ENCODE data around the gene YPEL1. TPM values are rescaled to one million over a fixed set of nuclear protein-coding genes. Genes with fewer than 3 reads are reported as not detected.
"Not testable (repeated sequence)": the region's sequence is repeated elsewhere in the genome, so short reads cannot be mapped to it uniquely, and the experiment has no call there.

Gene YPEL1
- total RNA-seq, 1 donor from 2014 or later = 104 TPM

DNA sequence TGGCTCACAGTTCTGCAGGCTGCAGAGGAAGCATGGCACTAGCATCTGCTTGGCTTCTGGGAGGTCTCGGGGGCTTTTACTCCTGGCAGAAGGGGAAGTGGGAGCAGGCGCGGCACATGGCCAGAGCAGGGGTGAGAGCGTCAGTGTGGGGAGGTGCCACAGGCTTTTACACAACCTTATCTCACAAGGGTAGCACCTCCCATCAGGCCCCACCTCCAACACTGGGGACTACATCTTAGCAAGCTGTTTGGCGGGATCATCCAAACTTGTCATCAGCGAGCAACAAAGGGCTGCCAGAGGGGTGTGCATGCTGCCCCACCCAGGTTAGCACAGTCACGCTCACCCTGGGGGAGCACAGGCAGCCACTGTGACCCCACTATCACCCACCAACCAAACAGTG is 18.9 kb upstream of the YPEL1 start:
- DNase-seq (ENCODE audit: low spot score in 2 of 2) = no peak
- no peak for FAIRE-seq

DNA sequence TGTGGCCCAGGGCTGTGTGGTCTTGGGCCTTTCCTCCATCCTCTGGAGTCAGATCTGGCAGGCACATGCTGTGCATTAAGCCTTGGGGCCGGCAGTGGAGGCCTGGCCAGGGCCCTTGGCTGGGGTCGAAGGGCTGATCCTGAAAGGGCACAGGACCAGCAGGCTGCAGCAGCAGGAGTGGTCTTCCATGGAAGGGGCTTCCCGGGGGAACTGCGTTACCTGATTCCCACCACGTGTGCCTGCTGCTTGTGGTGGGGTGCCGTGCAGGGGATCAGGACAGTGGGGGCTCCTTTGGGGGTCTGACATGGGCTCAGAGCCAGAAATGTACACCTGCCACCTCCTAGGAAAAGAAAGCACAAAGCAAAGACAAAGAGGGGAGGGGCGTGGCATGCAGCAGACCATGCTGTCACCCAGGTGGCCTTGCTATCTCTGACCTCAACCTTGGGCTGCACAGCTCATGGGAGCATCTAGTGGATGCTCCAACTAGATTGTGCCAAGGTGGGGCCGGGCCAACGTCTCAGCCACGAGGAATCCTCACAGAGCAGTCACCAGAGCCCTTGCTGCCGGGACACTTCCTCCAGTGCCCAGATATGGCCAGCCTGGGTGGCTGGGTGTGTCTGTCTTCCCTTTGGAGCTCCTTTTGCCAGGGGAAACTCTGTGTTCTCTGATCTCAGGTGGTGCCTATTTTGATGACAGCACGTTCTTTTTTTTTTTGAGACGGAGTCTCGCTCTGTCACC is 17.9 kb upstream of the YPEL1 start:
- DNase-seq (ENCODE audit: low spot score in 2 of 2) (no peak), FAIRE-seq (no peak)

DNA sequence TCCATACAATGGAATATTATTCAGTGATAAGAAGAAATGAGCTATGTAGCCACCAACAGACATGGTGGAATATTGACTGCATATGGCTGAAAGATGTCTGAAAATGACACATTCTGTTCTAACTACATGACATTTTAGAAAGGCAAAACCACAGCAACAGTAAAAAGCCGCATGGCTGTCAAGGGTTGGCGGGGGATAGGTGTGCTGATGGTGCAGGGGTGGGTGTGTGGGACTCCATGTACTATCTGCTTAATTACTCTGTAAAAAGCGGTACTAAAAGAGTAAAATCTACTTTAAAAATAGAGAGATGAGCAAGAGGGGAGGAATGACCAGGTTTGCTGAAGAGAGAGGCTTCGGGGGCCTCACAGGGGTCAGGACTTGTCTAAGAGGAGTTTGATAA is 16.7 kb upstream of the YPEL1 start:
- DNase-seq (ENCODE audit: low spot score in 2 of 2) (no peak), FAIRE-seq (no peak)

DNA sequence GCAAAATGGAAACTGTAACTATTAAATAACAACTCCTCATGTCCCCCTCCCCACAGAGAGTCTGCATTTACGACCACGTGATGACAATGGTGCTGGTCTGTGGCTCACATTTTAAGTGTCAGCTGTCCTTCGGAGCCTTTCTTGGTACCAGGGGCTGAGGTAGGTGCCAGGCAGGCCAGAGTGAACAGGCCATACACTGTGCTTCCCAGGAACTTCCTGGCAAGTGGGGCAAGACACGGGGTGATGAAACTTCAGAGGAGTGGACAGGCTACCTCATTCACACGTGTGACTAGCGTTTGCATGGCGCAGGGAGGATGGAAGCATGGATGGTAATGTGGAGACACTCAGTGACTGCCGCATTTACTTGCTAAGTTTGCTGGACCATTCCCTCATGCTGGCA is 10.4 kb upstream of the YPEL1 start:
- no peak for FAIRE-seq
- no peak for DNase-seq (ENCODE audit: low spot score in 2 of 2)

DNA sequence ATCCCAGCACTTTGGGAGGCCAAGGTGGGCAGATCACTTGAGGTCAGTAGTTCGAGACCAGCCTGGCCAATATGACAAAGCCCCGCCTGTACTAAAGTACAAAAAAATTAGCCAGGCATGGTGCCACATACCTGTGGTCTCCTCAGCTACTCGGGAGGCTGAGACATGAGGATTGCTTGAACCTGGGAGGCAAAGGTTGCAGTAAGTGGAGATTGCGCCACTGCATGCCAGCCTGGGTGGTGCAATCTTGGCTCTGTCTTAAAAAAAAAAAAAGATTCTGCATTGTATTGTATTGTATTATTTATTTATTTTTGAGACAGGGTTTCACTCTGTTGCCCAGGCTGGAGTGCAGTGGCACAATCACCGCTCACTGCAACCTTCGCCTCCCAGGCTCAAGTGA is 9.3 kb upstream of the YPEL1 start:
- not testable (repeated sequence) for DNase-seq (ENCODE audit: low spot score in 2 of 2); FAIRE-seq

DNA sequence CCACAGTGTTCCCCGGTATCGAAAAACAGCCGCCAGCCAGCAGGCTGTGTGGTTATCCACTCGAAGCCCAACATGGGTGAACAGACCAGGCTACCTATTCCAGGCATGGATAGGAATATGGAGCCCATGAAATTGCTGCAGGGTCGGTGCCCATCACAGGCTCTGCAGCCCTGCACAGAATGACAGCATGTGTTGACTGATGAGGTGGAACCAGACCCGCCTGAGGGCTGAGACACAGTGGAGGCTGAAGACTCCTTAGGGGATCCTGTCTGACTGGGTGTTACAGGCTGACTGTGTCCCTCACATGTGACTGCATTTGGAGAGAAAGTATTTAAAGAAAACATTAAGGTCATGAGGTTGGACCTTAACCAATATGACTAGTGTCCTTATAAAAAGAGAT is 6.2 kb upstream of the YPEL1 start:
- no peak for DNase-seq (ENCODE audit: low spot score in 2 of 2)

DNA sequence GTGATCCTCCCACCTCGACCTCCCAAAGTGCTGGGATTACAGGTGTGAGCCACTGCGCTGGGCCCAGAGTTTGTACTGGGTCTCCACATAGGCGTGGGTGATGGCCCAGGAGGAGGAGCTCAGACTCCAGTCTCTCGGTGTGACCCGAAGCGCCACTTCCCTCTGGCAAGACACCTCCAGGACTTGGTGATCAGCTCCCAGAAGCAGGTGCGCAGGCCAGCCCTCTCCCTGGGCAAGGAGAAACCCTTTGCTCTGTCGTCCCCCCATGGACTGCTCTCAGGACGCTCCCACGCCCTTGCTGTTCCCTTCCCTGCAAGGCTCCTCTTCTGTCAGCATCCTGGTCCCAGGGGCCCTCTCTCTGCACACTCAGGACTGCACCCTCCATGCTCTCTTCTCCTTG is 5.5 kb upstream of the YPEL1 start:
- DNase-seq (ENCODE audit: low spot score in 2 of 2) (no peak), FAIRE-seq (no peak)

More for the DNA sequence above, 6.2 kb upstream of the YPEL1 start:
- no peak for FAIRE-seq

DNA sequence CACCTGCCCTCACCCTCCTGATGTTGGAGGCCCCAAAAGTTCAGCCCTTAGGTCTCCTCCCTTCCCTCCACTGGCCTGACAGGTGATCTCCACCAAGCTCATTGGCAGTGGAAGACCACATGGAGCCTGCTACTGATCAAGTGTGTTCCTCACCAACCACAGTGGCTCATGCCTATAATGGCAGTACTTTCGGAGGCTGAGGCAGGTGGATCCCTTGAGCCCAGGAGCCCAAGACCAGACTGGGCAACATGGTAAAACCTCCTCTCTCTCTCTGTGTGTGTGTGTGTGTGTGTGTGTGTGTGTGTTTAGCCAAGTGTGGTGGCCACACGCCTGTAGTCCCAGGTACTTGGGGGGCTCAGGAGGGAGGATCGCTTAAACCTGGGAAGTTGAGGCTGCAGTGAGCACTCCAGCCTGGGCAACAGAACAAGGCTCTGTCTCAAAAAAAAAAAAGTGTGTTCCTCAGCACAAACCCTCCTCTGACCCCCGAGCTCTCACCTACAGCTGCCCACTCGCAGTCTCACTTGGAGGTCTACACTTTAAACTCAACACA is 4.3 kb upstream of the YPEL1 start:
- no peak for DNase-seq (ENCODE audit: low spot score in 2 of 2)
- FAIRE-seq = no peak

DNA sequence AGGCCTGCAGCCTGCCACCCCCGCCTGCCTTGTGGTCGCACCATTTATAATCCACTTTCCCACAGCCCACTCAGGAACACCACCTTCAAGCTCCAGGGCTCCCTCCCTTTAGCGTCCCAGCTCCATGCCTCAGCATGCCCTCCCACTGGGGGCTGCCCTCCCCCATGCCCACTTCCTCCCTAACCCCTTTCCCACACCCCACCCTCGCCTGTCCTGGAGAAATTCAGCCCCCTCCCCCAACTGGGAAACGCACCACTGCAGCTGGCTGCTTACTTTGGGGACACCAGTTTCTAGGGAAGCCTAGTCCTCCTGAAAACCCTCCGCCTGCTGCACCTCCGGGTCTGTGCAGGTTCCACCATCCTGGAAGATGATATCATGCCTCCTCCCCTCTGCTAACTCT is 3.4 kb upstream of the YPEL1 start:
- DNase-seq (ENCODE audit: low spot score in 2 of 2) (no peak), FAIRE-seq (no peak)

DNA sequence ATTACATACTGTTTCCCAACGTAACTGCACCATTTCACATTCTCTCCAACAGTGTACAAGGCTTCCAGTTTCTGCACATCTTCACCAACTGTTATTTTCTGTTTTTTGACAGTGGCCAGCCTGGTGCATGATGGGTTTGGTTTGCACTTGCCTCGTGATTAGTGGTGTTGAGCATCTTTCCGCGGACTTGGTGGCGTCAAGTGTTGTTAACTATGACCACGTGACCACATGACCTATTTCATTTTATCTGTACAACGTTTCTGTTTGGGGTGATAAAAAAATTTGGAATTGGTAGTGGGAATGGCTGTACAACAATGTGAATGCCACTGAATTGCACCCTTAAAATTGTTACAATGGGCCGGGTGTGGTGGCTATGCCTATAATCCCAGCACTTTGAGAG is 2.5 kb upstream of the YPEL1 start:
- DNase-seq (ENCODE audit: low spot score in 2 of 2) (no peak), FAIRE-seq (no peak)

DNA sequence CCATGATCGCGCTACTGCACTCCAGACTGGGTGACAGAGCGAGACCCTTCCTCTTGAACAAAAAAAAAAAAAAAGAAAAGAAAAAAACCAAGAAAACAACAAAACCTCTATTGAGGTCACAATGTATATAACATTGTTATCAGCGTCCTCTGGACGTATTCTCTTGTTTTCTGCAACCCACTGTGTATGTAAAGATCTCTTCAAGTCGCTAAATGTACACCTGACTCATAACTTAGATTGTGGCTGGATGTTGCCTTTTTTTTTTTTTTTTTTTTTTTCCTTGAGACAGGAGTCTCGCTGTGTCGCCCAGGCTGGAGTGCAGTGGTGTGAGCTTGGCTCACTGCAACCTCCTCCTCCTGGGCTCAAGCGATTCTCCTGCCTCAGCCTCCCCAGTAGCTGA is 1.4 kb upstream of the YPEL1 start:
- no peak for FAIRE-seq
- no peak for DNase-seq (ENCODE audit: low spot score in 2 of 2)

DNA sequence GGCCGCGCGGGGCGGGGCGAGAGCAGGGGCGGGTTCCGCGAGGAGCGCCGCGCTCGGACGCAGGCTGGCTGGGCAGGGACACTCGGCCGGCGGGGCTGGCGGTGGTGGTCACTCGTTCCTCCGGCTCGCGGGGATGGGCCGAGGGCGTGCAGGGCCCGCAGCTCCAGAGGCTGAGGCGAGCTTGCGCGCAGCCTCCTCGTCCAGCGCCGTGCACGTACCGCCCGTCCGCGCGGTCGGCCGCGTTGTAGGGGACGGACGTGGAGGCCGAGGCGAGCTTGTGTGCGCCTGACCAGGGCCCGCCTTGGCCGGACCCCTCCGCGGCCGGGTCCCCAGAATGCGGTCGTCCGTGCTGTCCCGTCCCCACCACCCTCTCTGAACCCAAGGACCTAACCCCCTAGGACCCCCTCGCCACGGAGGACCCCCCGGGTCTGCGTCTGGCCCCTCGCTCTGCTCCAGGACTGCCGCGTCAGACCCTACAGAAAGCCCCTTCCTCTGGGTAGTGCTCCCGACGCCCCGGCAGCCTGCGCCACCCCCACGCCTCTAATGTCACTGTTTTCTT is 569 bp upstream of the YPEL1 start:
- DNase-seq (ENCODE audit: low spot score in 2 of 2) (no peak), FAIRE-seq (no peak)

DNA sequence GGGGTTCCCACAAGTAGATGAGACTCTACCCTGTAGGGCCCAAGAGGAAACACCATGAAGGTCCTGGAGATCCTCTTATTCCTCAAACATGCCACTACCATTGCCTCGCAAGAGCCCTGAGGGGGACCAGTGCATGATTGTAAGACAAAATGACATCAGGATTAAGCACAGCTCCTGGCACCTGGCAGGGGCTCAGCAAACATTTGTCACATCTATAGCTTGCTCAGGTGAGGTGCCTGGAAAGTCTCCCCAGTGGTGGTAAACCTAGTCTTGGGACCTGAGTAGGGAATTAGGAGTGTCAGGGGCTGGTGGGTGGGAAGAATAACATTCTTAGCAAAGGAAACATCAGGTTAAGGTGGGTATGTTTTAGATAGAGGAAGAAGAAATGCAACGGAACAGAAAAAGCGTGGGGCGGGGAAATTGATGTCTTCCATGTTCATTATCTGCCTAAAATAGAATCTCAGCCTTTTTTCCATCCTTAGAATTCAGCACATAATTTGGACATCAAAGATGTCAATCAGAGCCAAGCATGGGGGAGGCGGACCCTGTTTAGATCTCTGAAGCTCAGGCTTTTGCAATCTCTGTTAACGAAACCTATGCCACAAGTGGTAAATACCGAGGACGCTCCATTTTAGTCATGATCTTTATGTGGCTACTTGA is 924 bp downstream of the YPEL1 start:
- no peak for DNase-seq (ENCODE audit: low spot score in 2 of 2)

DNA sequence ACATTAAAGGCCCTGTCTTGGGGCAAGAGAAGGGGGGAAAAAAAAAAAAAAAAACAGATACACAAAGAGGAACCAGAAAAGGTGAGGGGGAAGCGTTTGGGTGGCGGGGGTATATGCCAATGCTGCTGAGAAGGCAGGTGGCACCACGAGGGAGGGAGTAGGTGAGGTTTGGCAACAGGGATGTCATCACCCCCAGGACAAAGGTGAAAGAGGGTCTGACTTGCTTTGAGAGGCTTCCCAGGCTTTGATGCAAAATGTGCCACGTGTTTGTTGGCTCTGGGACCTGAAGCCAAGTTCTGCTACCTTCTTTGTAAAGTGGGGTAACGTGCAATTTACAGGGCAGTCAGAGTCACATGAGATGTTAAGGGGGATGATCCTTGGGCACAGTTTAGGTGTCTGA is 4.1 kb downstream of the YPEL1 start:
- FAIRE-seq = no peak

More for the DNA sequence above, 924 bp downstream of the YPEL1 start:
- no peak for FAIRE-seq

DNA sequence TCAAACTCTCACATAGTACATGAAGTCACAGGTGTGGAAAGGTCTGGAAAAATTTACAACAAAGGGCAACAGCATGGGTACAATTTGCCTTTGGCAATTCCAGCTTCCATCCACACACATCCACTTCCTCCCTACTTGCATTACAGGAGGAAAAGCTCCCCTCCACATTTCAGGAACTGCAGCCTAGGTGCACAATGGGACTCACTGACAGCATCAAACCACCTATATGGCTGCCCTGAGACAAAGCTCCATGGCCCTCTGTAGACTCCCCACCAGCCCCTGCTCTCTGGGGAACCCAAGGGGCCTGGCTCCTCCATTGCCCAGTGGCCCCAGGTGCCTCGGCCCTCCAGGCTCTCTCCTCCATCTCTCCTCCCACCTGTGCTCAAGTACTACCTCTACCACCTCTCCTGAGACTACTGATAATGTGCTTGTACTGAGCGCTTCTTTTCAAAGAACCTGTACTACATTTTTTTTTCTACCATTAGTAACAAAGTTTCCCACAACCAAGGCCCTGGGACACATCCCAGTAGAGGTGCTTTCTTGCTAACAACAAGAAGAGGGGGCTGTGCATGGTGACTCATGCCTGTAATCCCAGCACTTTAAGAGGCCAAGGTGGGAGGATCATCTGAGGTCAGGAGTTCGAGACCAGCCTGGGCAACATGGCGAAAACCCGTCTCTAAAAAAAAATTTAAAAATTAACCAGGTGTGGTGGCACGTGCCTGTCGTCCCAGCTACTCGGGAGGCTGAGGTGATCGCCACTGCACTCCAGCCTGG is 4.9 kb downstream of the YPEL1 start:
- no peak for DNase-seq (ENCODE audit: low spot score in 2 of 2)
- FAIRE-seq = no peak

More for the DNA sequence above, 4.1 kb downstream of the YPEL1 start:
- no peak for DNase-seq (ENCODE audit: low spot score in 2 of 2)

DNA sequence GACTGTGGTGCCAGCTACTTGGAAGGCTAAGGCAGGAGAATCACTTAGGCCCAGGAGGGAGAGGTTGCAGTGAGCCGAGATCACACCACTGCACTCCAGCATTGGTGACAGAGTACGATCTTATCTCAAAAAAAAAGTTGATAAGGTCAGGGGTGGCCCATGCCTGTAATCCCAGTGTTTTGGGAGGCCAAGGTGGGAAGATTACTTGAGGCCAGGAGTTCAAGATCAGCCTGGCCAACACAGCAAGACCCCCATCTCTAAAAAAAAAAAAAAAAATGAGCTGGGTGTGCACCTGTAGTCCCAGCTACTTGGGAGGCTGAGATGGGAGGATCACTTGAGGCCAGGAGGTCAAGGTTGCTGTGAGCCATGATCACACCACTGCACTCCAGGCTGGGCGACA is 6.4 kb downstream of the YPEL1 start:
- FAIRE-seq; DNase-seq (ENCODE audit: low spot score in 2 of 2): not testable (repeated sequence)

DNA sequence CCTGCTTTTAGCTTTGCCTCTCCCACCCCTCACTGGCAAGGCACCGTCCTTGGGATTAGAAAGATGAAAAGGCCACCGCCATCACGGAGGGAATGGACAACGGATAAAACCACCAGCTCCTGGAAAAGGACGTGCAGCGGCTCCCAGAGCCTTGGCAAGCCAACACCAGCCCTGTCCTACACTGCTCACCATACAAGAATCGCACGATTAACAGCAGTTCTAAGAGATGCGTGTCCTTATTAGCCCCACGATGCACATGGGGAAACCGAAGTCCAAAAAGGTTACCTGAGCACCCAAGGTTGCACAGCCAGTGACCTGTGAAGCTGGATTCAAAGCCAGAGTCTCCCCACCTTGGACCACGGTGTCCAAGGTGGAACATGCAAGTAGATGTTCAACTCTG is 7.3 kb downstream of the YPEL1 start:
- no peak for DNase-seq (ENCODE audit: low spot score in 2 of 2)
- no peak for FAIRE-seq

DNA sequence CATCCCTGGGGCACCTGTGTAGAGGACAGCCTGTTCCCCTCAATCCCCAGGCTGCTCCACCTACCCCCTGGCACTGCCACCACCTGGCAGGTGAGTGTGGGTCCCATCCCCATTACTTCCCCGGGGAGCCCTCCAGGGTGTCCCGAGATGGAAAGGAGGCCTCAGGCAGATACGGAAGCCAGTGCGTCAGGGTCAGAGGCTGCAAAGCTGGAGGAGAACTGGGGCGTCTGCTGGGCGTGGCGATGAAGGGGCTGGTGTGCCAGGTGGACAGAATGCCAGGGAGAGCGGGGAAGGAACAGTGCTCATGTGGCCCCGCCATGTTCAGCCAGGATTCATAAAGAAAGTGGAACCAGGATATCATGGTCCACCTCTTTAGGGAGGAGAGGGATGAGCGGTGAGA is 7.8 kb downstream of the YPEL1 start:
- FAIRE-seq (no peak), DNase-seq (ENCODE audit: low spot score in 2 of 2) (no peak)

DNA sequence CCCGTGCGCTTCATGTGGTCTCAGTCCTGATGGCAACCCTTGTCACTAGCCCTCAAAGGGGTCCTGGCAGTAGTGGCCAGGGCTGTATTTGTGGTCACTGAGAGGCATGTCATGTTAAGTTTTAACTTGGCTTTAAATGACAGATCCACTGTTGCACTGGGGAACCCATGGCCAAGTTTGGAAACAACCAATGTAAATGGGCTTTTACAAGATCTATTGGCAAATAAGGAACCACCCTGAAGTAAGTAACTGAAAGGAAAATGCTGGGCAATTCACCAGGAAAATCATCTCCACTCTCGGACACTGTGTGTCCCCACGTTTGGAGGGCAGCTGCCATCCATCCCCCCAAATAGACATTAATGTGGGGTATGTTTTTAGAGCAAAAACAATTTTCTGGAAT is 8.4 kb downstream of the YPEL1 start:
- DNase-seq (ENCODE audit: low spot score in 2 of 2) (no peak), FAIRE-seq (no peak)

DNA sequence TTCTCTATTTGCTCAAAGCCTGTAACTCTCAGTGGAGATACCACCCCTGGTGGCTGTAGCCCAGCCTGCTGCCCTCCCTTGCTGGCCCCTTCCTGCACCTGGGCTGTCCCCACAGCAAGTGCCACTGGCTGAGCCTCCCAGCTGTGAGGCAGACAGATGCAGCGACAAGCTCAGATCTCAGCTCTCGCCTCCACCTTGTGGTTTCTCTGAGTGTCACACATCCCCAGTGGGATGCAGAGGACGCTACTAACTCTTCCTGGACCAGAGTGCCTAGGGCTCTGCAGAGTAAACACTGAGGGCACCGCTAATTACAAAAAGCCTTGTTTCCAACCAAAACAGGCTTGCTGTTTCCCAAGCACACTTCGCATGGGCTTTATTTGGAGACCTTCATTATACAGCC is 8.9 kb downstream of the YPEL1 start:
- DNase-seq (ENCODE audit: low spot score in 2 of 2) = no peak

More for the DNA sequence above, 8.9 kb downstream of the YPEL1 start:
- no peak for FAIRE-seq

Measured in frontal cortex (tissue), 4 donors.